Upper lobe of right lung (tissue), 1 donor: ENCODE measurements around the gene CISH. TPM values are rescaled to one million over a fixed set of nuclear protein-coding genes. Genes with fewer than 3 reads are reported as not detected.

Experiments used
- ATAC-seq: fragments of 200-7000 bp; cut with Tn5 transposase; one replicate; pipeline ENCODE4 v1.9.1; 2020; ENCODE audit warnings: mild to moderate bottlenecking, moderate library complexity
- DNase-seq: peaks from one replicate; pipeline ENCODE4 v3.0.0-alpha.2; 2020
- H3K27ac ChIP-seq: fragments of 200-600 bp; one replicate; pipeline ENCODE4 v1.8.0; 2022
- H3K27me3 ChIP-seq: fragments of 200-600 bp; one replicate; pipeline ENCODE4 v1.8.0; 2022; ENCODE audit warnings: mild to moderate bottlenecking
- H3K36me3 ChIP-seq: fragments of 200-600 bp; one replicate; pipeline ENCODE4 v1.8.0; 2022
- H3K4me1 ChIP-seq: fragments of 200-600 bp; one replicate; pipeline ENCODE4 v1.8.0; 2022
- H3K4me3 ChIP-seq: fragments of 200-600 bp; one replicate; pipeline ENCODE4 v1.8.0; 2022; ENCODE audit warnings: mild to moderate bottlenecking
- H3K9me3 ChIP-seq: fragments of 200-600 bp; one replicate; pipeline ENCODE4 v1.8.0; 2022
- CTCF ChIP-seq: fragments of 200-600 bp; IDR thresholded peaks from one replicate; pipeline ENCODE4 v1.8.0; 2022; ENCODE audit warnings: antibody characterized with exemption
- intact Hi-C: fragments of 100-400 bp; cut with DNase I; formaldehyde crosslinking; loops from one replicate; pipeline ENCODE4 v1.11.0; 2022
- total RNA-seq: library from RNA; stranded (reverse); fragmentation: NEBNext Ultra II Directional; extraction: Animal tissue kit (Norgen Biotek cat#: 25700); gene quantifications from one replicate; pipeline ENCODE4 v1.2.1, GENCODE V29; 2021
- donor health status: DM: no; HTN: yes; CAD: no; lungs with severe emphysema.

Gene CISH
- total RNA-seq, 1 donor from 2014 or later: 71.6 TPM

GRCh38 chr3:50572801-50573371 lies 38.7 kb downstream of the CISH start:
- TF ChIP-seq CTCF: no peak
- Histone ChIP-seq H3K27ac (peak overlapping the region; percentile 42), H3K27me3 (no peaks in the 10 kb centered on the region), H3K36me3 (peaks cover 14% of the 10 kb centered on the region), H3K4me3 (no peak overlapping the region), H3K9me3 (no peaks in the 10 kb centered on the region), H3K4me1 (peaks cover 33% of the 10 kb centered on the region)
- ATAC-seq (no peak), DNase-seq (no peak)
- intact Hi-C loops: loop anchor here (2.0 kb wide), 1 partner anchor 40 kb away; no protein-coding TSS in a partner anchor

GRCh38 chr3:50572158-50572557 lies 39.4 kb downstream of the CISH start:
- Histone ChIP-seq H3K27me3 (no peaks in the 10 kb centered on the region), H3K4me1 (peaks cover 37% of the 10 kb centered on the region), H3K27ac (peak overlapping the region; percentile 42), H3K36me3 (peaks cover 7% of the 10 kb centered on the region), H3K9me3 (no peaks in the 10 kb centered on the region), H3K4me3 (no peak overlapping the region)
- DNase-seq (peak; percentile 87), ATAC-seq (peak; percentile 66)
- peak; percentile 95 for TF ChIP-seq CTCF
- intact Hi-C loops: loop anchor here (2.0 kb wide), 1 partner anchor 41 kb away; no protein-coding TSS in a partner anchor

- intact Hi-C loops: no loop called here
- no peak for TF ChIP-seq CTCF
- ATAC-seq (no peak), DNase-seq (no peak)
- Histone ChIP-seq H3K27me3 (no peaks in the 10 kb centered on the region), H3K4me3 (no peak overlapping the region), H3K4me1 (peaks cover 43% of the 10 kb centered on the region), H3K36me3 (peaks cover under 1% of the 10 kb centered on the region), H3K27ac (no peak overlapping the region), H3K9me3 (no peaks in the 10 kb centered on the region)
Measured at GRCh38 chr3:50571486-50571885, 40.1 kb downstream of the CISH start.

- no peak for DNase-seq
- TF ChIP-seq CTCF: no peak
- no peaks in the 10 kb centered on the region for H3K27me3 ChIP-seq
- no peak overlapping the region for H3K27ac ChIP-seq
- no peak overlapping the region for H3K4me3 ChIP-seq
- no peak for ATAC-seq
- H3K36me3 ChIP-seq: no peaks in the 10 kb centered on the region
- H3K4me1 ChIP-seq: peaks cover 43% of the 10 kb centered on the region
- intact Hi-C loops: no loop called here
- H3K9me3 ChIP-seq: no peaks in the 10 kb centered on the region
Measured at GRCh38 chr3:50570508-50571279, 40.9 kb downstream of the CISH start.

- no peaks in the 10 kb centered on the region for H3K9me3 ChIP-seq
- H3K36me3 ChIP-seq: no peaks in the 10 kb centered on the region
- DNase-seq (peak; percentile 99), ATAC-seq (peak; percentile 88)
- H3K4me3 ChIP-seq: peak within 1 kb of the TSS; percentile 80
- H3K27ac ChIP-seq: peak within 1 kb of the TSS; percentile 92
- TF ChIP-seq CTCF: no peak
- no peaks in the 10 kb centered on the region for H3K27me3 ChIP-seq
- peaks cover 38% of the 10 kb centered on the region for H3K4me1 ChIP-seq
- intact Hi-C loops: no loop called here
Measured at GRCh38 chr3:50568947-50569749, 42.4 kb downstream of the CISH start, which contains the start of gene HEMK1. Gene HEMK1, plus strand, starts transcription at chr3:50569522. Its CDS starts 1,583 bp downstream, at chr3:50571105.
